H1 (cell line): ENCODE data around the gene EEF1AKMT3. TPM values are rescaled to one million over a fixed set of nuclear protein-coding genes. Genes with fewer than 3 reads are reported as not detected.

Source experiments
- CTCF ChIA-PET: fragments of 300-600 bp; sonication (Branson Sonifier 250); formaldehyde crosslinking; loops from one replicate; lab custom pipeline; 2021; ENCODE audit not compliant: partially characterized antibody; lab: Charles Lee
- POLR2A ChIA-PET: fragments of 300-600 bp; sonication (Branson Sonifier 250); formaldehyde crosslinking; loops from one replicate; lab custom pipeline; 2021; ENCODE audit warnings: inconsistent platforms; ENCODE audit not compliant: partially characterized antibody; lab: Charles Lee
- DNase-seq, 2 experiments: peaks; one replicate each; pipeline versions ENCODE4 v3.0.0 to v3.0.0-alpha.2; 2010 to 2022; ENCODE audit warnings: low spot score in 2 of 2, low read depth in 1 of 2, mixed read lengths in 1 of 2
- FAIRE-seq: peaks from 2 replicates; lab custom pipeline; 2011; peaks lifted over from hg19 to GRCh38; lab: Jason Lieb, UNC
- H2AFZ ChIP-seq: 2 replicates; pipeline ENCODE4 v1.8.1; 2012; ENCODE audit warnings: low read length, inconsistent platforms
- H2AK5ac ChIP-seq: 2 replicates; pipeline ENCODE4 v1.6.1; 2013; ENCODE audit warnings: low read depth, low read length
- H2BK120ac ChIP-seq: replicated peaks from 2 replicates; pipeline ENCODE3; 2013; ENCODE audit warnings: low read depth, low read length, inconsistent platforms
- H2BK12ac ChIP-seq: 2 replicates; pipeline ENCODE4 v1.6.1; 2013; ENCODE audit warnings: low read depth, low read length
- H2BK15ac ChIP-seq: 2 replicates; pipeline ENCODE4 v1.6.1; 2013; ENCODE audit warnings: low read length
- H2BK20ac ChIP-seq: 2 replicates; pipeline ENCODE4 v1.6.1; 2013; ENCODE audit warnings: low read length
- H2BK5ac ChIP-seq: 2 replicates; pipeline ENCODE4 v1.6.1; 2013; ENCODE audit warnings: low read depth, low read length
- H3K14ac ChIP-seq: 2 replicates; pipeline ENCODE4 v1.6.1; 2013; ENCODE audit warnings: inconsistent platforms; ENCODE audit not compliant: insufficient read length
- H3K18ac ChIP-seq: 2 replicates; pipeline ENCODE4 v1.6.1; 2013; ENCODE audit warnings: low read length; ENCODE audit errors: extremely low read depth
- H3K23ac ChIP-seq: 2 replicates; pipeline ENCODE4 v1.6.1; 2013; ENCODE audit warnings: inconsistent platforms; ENCODE audit not compliant: insufficient read length
- H3K23me2 ChIP-seq: 2 replicates; pipeline ENCODE4 v1.6.1; 2013; ENCODE audit warnings: low read depth, low read length
- H3K27ac ChIP-seq: 2 replicates; pipeline ENCODE4 v1.6.1; 2011; ENCODE audit warnings: low read depth, low read length, inconsistent platforms
- H3K27me3 ChIP-seq, 4 experiments: replicated peaks in 1 of 4; 1 replicate in 1 of 4; 2 replicates in 3 of 4; pipeline versions ENCODE4 v1.6.1 to v1.8.1; 2011 to 2013; ENCODE audit warnings: low read length in 3 of 4, mild to moderate bottlenecking in 3 of 4, inconsistent platforms in 2 of 4, mixed read lengths in 2 of 4, moderate library complexity in 1 of 4; ENCODE audit not compliant: control insufficient read depth in 3 of 4, insufficient read depth in 3 of 4; ENCODE audit errors: extremely low read depth in 1 of 4
- H3K36me3 ChIP-seq, 4 experiments: 2 replicates each; pipeline versions ENCODE4 v1.6.1 to v1.8.1; 2011 to 2013; ENCODE audit warnings: mild to moderate bottlenecking in 4 of 4, low read length in 3 of 4, moderate library complexity in 2 of 4, control low read depth in 1 of 4, inconsistent platforms in 1 of 4; ENCODE audit not compliant: insufficient read depth in 4 of 4, control insufficient read depth in 2 of 4
- H3K4ac ChIP-seq: replicated peaks from 2 replicates; pipeline ENCODE3; 2013; ENCODE audit warnings: low read length, low read depth, mixed read lengths, inconsistent platforms; ENCODE audit not compliant: insufficient read length
- H3K4me1 ChIP-seq, 4 experiments: replicated peaks in 1 of 4; 1 replicate in 1 of 4; 2 replicates in 3 of 4; pipeline versions ENCODE4 v1.6.1 to v1.8.1; 2011 to 2013; ENCODE audit warnings: low read length in 3 of 4, inconsistent platforms in 2 of 4, mixed read lengths in 1 of 4; ENCODE audit not compliant: insufficient read depth in 4 of 4, control insufficient read depth in 3 of 4
- H3K4me2 ChIP-seq, 2 experiments: 2 replicates each; pipeline versions ENCODE4 v1.6.1 to v1.8.1; 2011 to 2013; ENCODE audit warnings: low read depth in 2 of 2, low read length in 2 of 2, control low read depth in 1 of 2, inconsistent platforms in 1 of 2, mild to moderate bottlenecking in 1 of 2; ENCODE audit not compliant: insufficient read depth in 1 of 2
- H3K4me3 ChIP-seq, 4 experiments: fragments of 200-600, 300-600 bp in 1 of 4; sonication (generic), shearing (Covaris generic), sonication (Bioruptor Twin) in 1 of 4; 2 replicates each; pipeline versions ENCODE4 v1.5.1 to v1.8.1; 2011 to 2016; ENCODE audit warnings: low read length in 4 of 4, low read depth in 3 of 4, control low read depth in 2 of 4, inconsistent platforms in 2 of 4, mild to moderate bottlenecking in 2 of 4, mixed read lengths in 1 of 4, moderate library complexity in 1 of 4; ENCODE audit not compliant: insufficient read depth in 2 of 4; ENCODE audit errors: extremely low read depth in 1 of 4
- H3K56ac ChIP-seq: replicated peaks from 2 replicates; pipeline ENCODE3; 2013; ENCODE audit warnings: low read depth, mild to moderate bottlenecking, mixed read lengths, low read length, inconsistent platforms; ENCODE audit not compliant: insufficient read length
- H3K79me1 ChIP-seq: 2 replicates; pipeline ENCODE4 v1.6.1; 2013; ENCODE audit warnings: low read depth, low read length, control low read depth
- H3K79me2 ChIP-seq, 2 experiments: 2 replicates each; pipeline versions ENCODE4 v1.6.1 to v1.8.1; 2012 to 2013; ENCODE audit warnings: low read length in 2 of 2, mild to moderate bottlenecking in 2 of 2, inconsistent platforms in 1 of 2; ENCODE audit not compliant: insufficient read depth in 2 of 2, control insufficient read depth in 1 of 2
- H3K9ac ChIP-seq, 4 experiments: replicated peaks in 1 of 4; 1 replicate in 1 of 4; 2 replicates in 3 of 4; pipeline versions ENCODE4 v1.6.1 to v1.8.1; 2011 to 2013; ENCODE audit warnings: low read depth in 3 of 4, low read length in 3 of 4, control low read depth in 2 of 4, mild to moderate bottlenecking in 2 of 4, moderate library complexity in 2 of 4, inconsistent platforms in 1 of 4; ENCODE audit errors: extremely low read depth in 1 of 4
- H3K9me3 ChIP-seq, 2 experiments: 2 replicates each; pipeline versions ENCODE4 v1.6.1 to v1.8.1; 2012 to 2013; ENCODE audit warnings: mild to moderate bottlenecking in 2 of 2, moderate library complexity in 2 of 2, control low read depth in 1 of 2, inconsistent platforms in 1 of 2, low read depth in 1 of 2, low read length in 1 of 2, mixed read lengths in 1 of 2; ENCODE audit not compliant: insufficient read depth in 2 of 2
- H4K20me1 ChIP-seq, 2 experiments: replicated peaks in 1 of 2; 2 replicates each; pipeline versions ENCODE3 to v1.8.1; 2011 to 2013; ENCODE audit warnings: inconsistent platforms in 2 of 2, low read length in 2 of 2, mild to moderate bottlenecking in 1 of 2; ENCODE audit not compliant: insufficient read depth in 2 of 2, control insufficient read depth in 1 of 2
- H4K5ac ChIP-seq: 2 replicates; pipeline ENCODE4 v1.6.1; 2013; ENCODE audit warnings: low read length, low read depth, mixed read lengths, inconsistent platforms; ENCODE audit not compliant: insufficient read length
- H4K8ac ChIP-seq: 2 replicates; pipeline ENCODE4 v1.8.0; 2013; ENCODE audit warnings: mild to moderate bottlenecking, moderate library complexity, low read length, inconsistent platforms; ENCODE audit not compliant: insufficient read depth; ENCODE audit errors: extremely low read depth
- H4K91ac ChIP-seq: replicated peaks from 2 replicates; pipeline ENCODE3; 2013; ENCODE audit warnings: low read length, mixed read lengths, inconsistent platforms; ENCODE audit not compliant: insufficient read length
- GTF2F1 ChIP-seq: IDR thresholded peaks from 2 replicates; pipeline ENCODE4 v1.6.1; 2012; ENCODE audit warnings: low read depth, low read length, improper control_type of control experiment, borderline replicate concordance
- WGBS, 2 experiments: shearing (Covaris generic) in 1 of 2; methylation state at CpG; one replicate each; pipeline versions ENCODE4 v1.1.6 to v1.1.7; 2013 to 2015; ENCODE audit warnings: low lambda C conversion rate in 2 of 2, mixed read lengths in 2 of 2, inconsistent platforms in 1 of 2, low coverage in 1 of 2, missing lambda C conversion rate in 1 of 2; ENCODE audit not compliant: insufficient replicate concordance in 2 of 2, insufficient coverage in 1 of 2, insufficient read length in 1 of 2; ENCODE audit errors: extremely low coverage in 1 of 2, missing lambda C conversion rate in 1 of 2; 5-methylcytosine and 5-hydroxymethylcytosine counted together
- polyA plus RNA-seq, 7 experiments: library from polyadenylated mRNA; depleted of rRNA in 3 of 7; stranded (reverse) in 5 of 7; unstranded in 2 of 7; fragments of >200 nt in 5 of 7; fragments of 200-250 nt in 2 of 7; gene quantifications; 1 replicate in 5 of 7; 2 replicates in 1 of 7; 4 replicates in 1 of 7; pipeline versions ENCODE4 v1.2.1 to v1.2.3, GENCODE V29; 2011 to 2013; ENCODE audit warnings: missing spikeins in 2 of 7, mixed read lengths in 2 of 7
- total RNA-seq: library from RNA; stranded (reverse); fragmentation: NEBNext Ultra II Directional; extraction: Animal tissue kit (Norgen Biotek cat#: 25700); gene quantifications from 2 replicates; pipeline ENCODE4 v1.2.1, GENCODE V29; 2021
- TF ChIP-seq, protein P1 (sequence below): IDR thresholded peaks from 2 replicates; pipeline ENCODE4 v1.6.1; 2012; ENCODE audit warnings: inconsistent platforms

EEF1AKMT3 gene
- total and polyA plus RNA-seq, 2 of the 8 experiments (the other 6 are each of a cell fraction or from before 2014, with no cell fraction given) = 3.1 to 4.4 TPM

DNA sequence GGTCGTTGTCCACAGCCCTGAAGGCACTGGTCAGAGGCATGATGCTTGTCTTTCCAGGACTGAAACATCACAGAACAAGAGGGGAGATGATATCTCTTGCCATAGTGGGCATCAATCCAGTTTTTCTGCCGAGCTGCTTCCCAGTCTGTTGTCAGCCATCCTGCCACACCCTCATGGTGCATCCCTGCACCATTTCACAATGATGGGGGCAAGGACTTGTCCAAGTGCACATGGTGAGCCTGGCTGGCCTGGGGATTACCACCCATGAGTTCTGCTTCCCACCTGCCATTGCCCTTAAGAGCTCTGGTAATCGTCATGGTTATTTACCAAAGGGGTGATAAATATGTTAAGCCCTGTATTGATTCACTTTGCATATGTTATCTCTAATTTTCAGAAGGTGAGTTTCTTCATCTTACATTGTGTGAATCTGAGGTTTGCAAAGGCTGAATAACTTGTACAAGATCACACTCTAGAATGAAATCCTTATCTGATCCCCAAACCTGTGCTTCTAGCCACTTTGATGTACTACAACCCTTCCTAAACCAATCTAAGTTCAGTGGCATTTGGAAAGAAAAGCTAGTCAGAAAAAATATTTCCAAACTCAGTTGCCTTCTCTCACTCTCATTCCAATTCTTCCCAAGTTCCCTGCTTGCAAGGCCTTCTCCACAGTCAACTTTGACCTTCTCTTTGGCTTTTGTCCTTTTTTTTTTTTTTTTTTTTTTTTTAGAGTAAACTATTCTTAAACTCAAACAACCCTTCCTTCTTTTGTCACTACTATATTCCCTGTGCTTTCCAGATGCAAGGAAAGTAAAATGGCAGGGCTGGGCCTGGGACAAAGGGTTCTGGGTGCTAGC lies 43.8 kb downstream of the EEF1AKMT3 start:
- H3K4me3 ChIP-seq = no peak overlapping the region
- H2BK120ac ChIP-seq = no peak overlapping the region
- H3K27ac ChIP-seq = no peak overlapping the region
- 0 out of 2 replicates have a peak overlapping the region, but pooled peaks have one; percentile 26 for H2AK5ac ChIP-seq
- H4K91ac ChIP-seq = no peak overlapping the region
- no peak overlapping the region for H3K14ac ChIP-seq
- H3K4ac ChIP-seq = no peak overlapping the region
- no peak overlapping the region for H2AFZ ChIP-seq
- H4K5ac ChIP-seq = no peak overlapping the region
- no peak overlapping the region for H3K4me2 ChIP-seq
- no peak overlapping the region for H2BK20ac ChIP-seq
- H3K36me3 ChIP-seq = 0 out of 8 replicates have a peak, but pooled peaks cover 0 to 3% (median 0%) of the 10 kb centered on the region in 4 experiments
- no peak overlapping the region for H2BK15ac ChIP-seq
- no peak overlapping the region for H4K8ac ChIP-seq
- no peaks in the 10 kb centered on the region for H3K79me2 ChIP-seq
- H3K9ac ChIP-seq = 0 out of 7 replicates have a peak overlapping the region, but pooled peaks of 1 of the 4 experiments have one; percentile 14
- no peak overlapping the region for H2BK12ac ChIP-seq
- DNase-seq (no peak), FAIRE-seq (no peak)
- ChIA-PET POLR2A (interaction anchor here (1.0 to 9.6 kb wide), 12 partner anchors 9 to 62 kb away, joined by 3 to 71 read pairs (median 6); partner anchors contain the start of genes CTDSP2, EEF1AKMT3, METTL1 and TSFM), CTCF (interaction anchor here (0.6 to 10.4 kb wide), 17 partner anchors 10 to 167 kb away, joined by 3 to 146 read pairs (median 4); partner anchors contain the start of genes CTDSP2 and TSFM)
- H3K23me2 ChIP-seq = no peaks in the 10 kb centered on the region
- H4K20me1 ChIP-seq = peaks cover 0 to 2% of the 10 kb centered on the region in 2 experiments
- H3K27me3 ChIP-seq = no peaks in the 10 kb centered on the region
- H3K4me1 ChIP-seq = no peaks in the 10 kb centered on the region
- no peak overlapping the region for H3K23ac ChIP-seq
- no peaks in the 10 kb centered on the region for H3K79me1 ChIP-seq
- H3K9me3 ChIP-seq = no peaks in the 10 kb centered on the region
- no peak overlapping the region for H2BK5ac ChIP-seq
- H3K56ac ChIP-seq = no peak overlapping the region
- WGBS, 2 experiments = 89% methylated on average over 3 of the region's 3 CpGs; no CpG with 5 or more reads in 1 of the 2 experiments
- no peak overlapping the region for H3K18ac ChIP-seq
- TF ChIP-seq, protein P1, sequence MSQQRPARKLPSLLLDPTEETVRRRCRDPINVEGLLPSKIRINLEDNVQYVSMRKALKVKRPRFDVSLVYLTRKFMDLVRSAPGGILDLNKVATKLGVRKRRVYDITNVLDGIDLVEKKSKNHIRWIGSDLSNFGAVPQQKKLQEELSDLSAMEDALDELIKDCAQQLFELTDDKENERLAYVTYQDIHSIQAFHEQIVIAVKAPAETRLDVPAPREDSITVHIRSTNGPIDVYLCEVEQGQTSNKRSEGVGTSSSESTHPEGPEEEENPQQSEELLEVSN = no peak
- TF ChIP-seq GTF2F1 = no peak
